Measurements from ENCODE around the gene PRDM11. TPM values are rescaled to one million over a fixed set of nuclear protein-coding genes. Genes with fewer than 3 reads are reported as not detected.
"Not testable (repeated sequence)": the region's sequence is repeated elsewhere in the genome, so short reads cannot be mapped to it uniquely, and the experiment has no call there.

Gene PRDM11
- total RNA-seq, 2 donors from 2014 or later, result 23.8 to 30.5 TPM

- Histone ChIP-seq H3K4me3 (no peak overlapping the region), H3K4me1 (ENCODE audit: control insufficient read depth in 1 of 2, low read depth in 2 of 2) (no peaks in the 10 kb centered on the region), H3K27me3 (replicated peaks; ENCODE audit: insufficient read depth) (no peaks in the 10 kb centered on the region), H3K9me3 (no peaks in the 10 kb centered on the region), H3K27ac (no peak overlapping the region), H3K36me3 (no peaks in the 10 kb centered on the region)
- no peak for ATAC-seq (ENCODE audit: insufficient number of reproducible peaks, low FRiP score, low read depth)
- TF ChIP-seq CTCF (IDR thresholded peaks at IDR 0.05), result no peak
- no peak for DNase-seq (ENCODE audit: low spot score)
Observed at GRCh38 chr11:45113807-45114206, 32.6 kb upstream of the PRDM11 start.

GRCh38 chr11:45127836-45128235 is 18.6 kb upstream of the PRDM11 start:
- H3K4me3 ChIP-seq; ATAC-seq (ENCODE audit: insufficient number of reproducible peaks, low FRiP score, low read depth); DNase-seq (ENCODE audit: low spot score); H3K27me3 ChIP-seq (replicated peaks; ENCODE audit: insufficient read depth); H3K27ac ChIP-seq; H3K36me3 ChIP-seq; H3K9me3 ChIP-seq; H3K4me1 ChIP-seq (ENCODE audit: control insufficient read depth in 1 of 2, low read depth in 2 of 2): not testable (repeated sequence)

DNA sequence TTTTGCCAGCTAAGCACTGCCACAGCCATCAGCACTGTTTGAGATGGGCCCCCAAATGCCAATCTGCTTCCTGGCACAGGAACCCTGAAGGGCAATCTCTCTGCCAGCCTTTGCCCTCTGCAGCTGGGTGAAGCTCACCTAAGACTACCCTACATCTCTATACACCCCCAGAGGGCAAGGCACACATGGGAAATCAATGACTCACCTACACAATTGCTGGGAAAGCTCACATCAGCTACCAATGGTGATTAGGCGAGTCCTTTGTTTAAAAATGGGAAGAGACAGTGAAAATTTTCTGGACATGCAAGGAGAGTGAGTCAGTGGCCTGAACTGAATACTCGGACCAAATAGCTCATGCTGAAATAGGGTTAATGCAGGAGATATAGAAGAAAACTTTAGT is 12.6 kb upstream of the PRDM11 start:
- no peak for TF ChIP-seq CTCF (IDR thresholded peaks at IDR 0.05)
- Histone ChIP-seq H3K4me1 (ENCODE audit: control insufficient read depth in 1 of 2, low read depth in 2 of 2) (no peaks in the 10 kb centered on the region), H3K9me3 (no peaks in the 10 kb centered on the region), H3K27me3 (replicated peaks; ENCODE audit: insufficient read depth) (no peaks in the 10 kb centered on the region), H3K36me3 (no peaks in the 10 kb centered on the region), H3K27ac (no peak overlapping the region), H3K4me3 (no peak overlapping the region)
- DNase-seq (ENCODE audit: low spot score) (no peak), ATAC-seq (ENCODE audit: insufficient number of reproducible peaks, low FRiP score, low read depth) (no peak)

DNA sequence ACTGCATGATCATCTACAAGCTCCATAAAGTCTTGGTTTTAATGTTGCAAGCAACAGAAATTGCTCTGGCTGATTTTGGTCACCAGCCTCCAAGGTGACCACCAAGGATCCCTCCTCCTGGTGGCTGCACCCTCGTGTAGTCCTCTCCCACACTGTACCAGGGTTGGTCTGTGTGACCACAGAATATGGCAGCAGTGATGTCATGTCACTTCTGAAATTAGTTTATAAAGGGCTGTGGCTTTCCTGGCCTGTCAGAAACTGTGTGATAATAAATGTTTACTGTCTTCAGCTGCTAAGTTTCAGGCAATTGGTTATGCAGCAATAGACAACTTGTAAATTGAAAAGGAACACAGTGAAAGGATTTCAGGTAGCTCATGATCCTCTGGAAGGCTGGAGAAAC is 5.3 kb upstream of the PRDM11 start:
- DNase-seq (ENCODE audit: low spot score) (no peak), ATAC-seq (ENCODE audit: insufficient number of reproducible peaks, low FRiP score, low read depth) (no peak)
- peaks cover 6 to 12% of the 10 kb centered on the region in 2 donors for H3K4me1 ChIP-seq (ENCODE audit: control insufficient read depth in 1 of 2, low read depth in 2 of 2)
- no peaks in the 10 kb centered on the region for H3K27me3 ChIP-seq (replicated peaks; ENCODE audit: insufficient read depth)
- H3K36me3 ChIP-seq, result no peaks in the 10 kb centered on the region
- H3K4me3 ChIP-seq, result no peak overlapping the region
- no peaks in the 10 kb centered on the region for H3K9me3 ChIP-seq
- H3K27ac ChIP-seq, result no peak overlapping the region
- no peak for TF ChIP-seq CTCF (IDR thresholded peaks at IDR 0.05)

- Histone ChIP-seq H3K36me3 (no peaks in the 10 kb centered on the region), H3K27me3 (replicated peaks; ENCODE audit: insufficient read depth) (no peaks in the 10 kb centered on the region), H3K4me3 (no peak overlapping the region), H3K9me3 (no peaks in the 10 kb centered on the region), H3K4me1 (ENCODE audit: control insufficient read depth in 1 of 2, low read depth in 2 of 2) (peaks cover 6 to 12% of the 10 kb centered on the region in 2 donors), H3K27ac (no peak overlapping the region)
- ATAC-seq (ENCODE audit: insufficient number of reproducible peaks, low FRiP score, low read depth), result no peak
- DNase-seq (ENCODE audit: low spot score), result no peak
- no peak for TF ChIP-seq CTCF (IDR thresholded peaks at IDR 0.05)
Observed at GRCh38 chr11:45141631-45142030, 4.8 kb upstream of the PRDM11 start.
